Neural progenitor cell (in vitro differentiated cells): ENCODE results near the gene SH2D3A. TPM values are rescaled to one million over a fixed set of nuclear protein-coding genes. Genes with fewer than 3 reads are reported as not detected.

Experiments
- DNase-seq: peaks from one replicate; pipeline ENCODE4 v3.0.0-alpha.2; 2016; ENCODE audit warnings: low spot score
- H2AFZ ChIP-seq: fragments of 200-600 bp; sonication (generic); replicated peaks from 2 replicates; pipeline ENCODE4 v1.6.1; 2016; ENCODE audit warnings: antibody characterized with exemption
- H3F3A ChIP-seq: fragments of 200-600 bp; sonication (generic); 2 replicates; pipeline ENCODE4 v1.6.1; 2016; ENCODE audit warnings: antibody characterized with exemption, low read depth
- H3K27ac ChIP-seq: fragments of 200-600 bp; sonication (generic); 2 replicates; pipeline ENCODE4 v1.5.1; 2016; ENCODE audit warnings: mild to moderate bottlenecking
- H3K27me3 ChIP-seq: fragments of 200-600 bp; sonication (generic); 2 replicates; pipeline ENCODE4 v1.6.1; 2016; ENCODE audit warnings: mild to moderate bottlenecking, moderate library complexity
- H3K36me3 ChIP-seq: fragments of 200-600 bp; sonication (generic); 2 replicates; pipeline ENCODE4 v1.5.1; 2016
- H3K4me1 ChIP-seq: fragments of 200-600 bp; sonication (generic); 2 replicates; pipeline ENCODE4 v1.6.1; 2016; ENCODE audit warnings: mixed run types
- H3K4me2 ChIP-seq: fragments of 200-600 bp; sonication (generic); 2 replicates; pipeline ENCODE4 v1.6.1; 2016
- H3K4me3 ChIP-seq: fragments of 200-600 bp; sonication (generic); 2 replicates; pipeline ENCODE4 v1.5.1; 2016
- H3K79me2 ChIP-seq: fragments of 200-600 bp; sonication (generic); 2 replicates; pipeline ENCODE4 v1.6.1; 2016; ENCODE audit warnings: low read depth
- H3K9ac ChIP-seq: fragments of 200-600 bp; sonication (generic); 2 replicates; pipeline ENCODE4 v1.6.1; 2016
- H3K9me3 ChIP-seq: fragments of 200-600 bp; sonication (generic); 2 replicates; pipeline ENCODE4 v1.5.1; 2016; ENCODE audit warnings: low read depth
- H4K20me1 ChIP-seq: fragments of 200-600 bp; sonication (generic); 2 replicates; pipeline ENCODE4 v1.6.1; 2016; ENCODE audit warnings: low read depth
- H3K27ac Mint-ChIP-seq: 3 replicates; pipeline ENCODE4 v1.8.0; 2021; ENCODE audit warnings: mixed read lengths
- H3K27me3 Mint-ChIP-seq: 2 replicates; pipeline ENCODE4 v1.8.0; 2022; ENCODE audit warnings: low read depth, mild to moderate bottlenecking, inconsistent platforms, moderate library complexity, mixed read lengths; ENCODE audit not compliant: insufficient read depth
- H3K36me3 Mint-ChIP-seq: 3 replicates; pipeline ENCODE4 v1.8.0; 2021; ENCODE audit warnings: mixed read lengths
- H3K4me1 Mint-ChIP-seq: 3 replicates; pipeline ENCODE4 v1.8.0; 2021; ENCODE audit warnings: mixed read lengths
- H3K4me3 Mint-ChIP-seq: 3 replicates; pipeline ENCODE4 v1.8.0; 2021; ENCODE audit warnings: mild to moderate bottlenecking, moderate library complexity, mixed read lengths
- H3K9me3 Mint-ChIP-seq: 3 replicates; pipeline ENCODE4 v1.8.0; 2020; ENCODE audit warnings: mixed read lengths
- CTCF ChIP-seq: fragments of 200-600 bp; sonication (generic); IDR thresholded peaks from 2 replicates; pipeline ENCODE4 v1.5.1; 2017; ENCODE audit warnings: antibody characterized with exemption, mild to moderate bottlenecking
- EZH2 ChIP-seq: fragments of 200-600 bp; sonication (generic); IDR thresholded peaks from 2 replicates; pipeline ENCODE4 v1.6.1; 2017; ENCODE audit warnings: antibody characterized with exemption, mild to moderate bottlenecking, moderate library complexity
- EZH2phosphoT487 ChIP-seq: fragments of 200-600 bp; sonication (generic); IDR thresholded peaks from 2 replicates; pipeline ENCODE4 v1.6.1; 2017; ENCODE audit warnings: antibody characterized with exemption
- total RNA-seq: library from RNA; depleted of rRNA; stranded (reverse); fragments of >200 nt; gene quantifications from 2 replicates; pipeline ENCODE4 v1.2.3, GENCODE V29; 2015; ENCODE audit warnings: low replicate concordance

Gene SH2D3A
- total RNA-seq, 1 donor from 2014 or later, result 0.65 TPM

- Histone ChIP-seq H3K4me2 (no peak overlapping the region), H2AFZ (no peak overlapping the region), H4K20me1 (no peaks in the 10 kb centered on the region), H3K9me3 (no peaks in the 10 kb centered on the region), H3K27me3 (no peaks in the 10 kb centered on the region), H3K4me3 (no peak overlapping the region), H3K4me1 (no peaks in the 10 kb centered on the region), H3K79me2 (no peaks in the 10 kb centered on the region), H3K27ac (no peak overlapping the region), H3K9ac (no peak overlapping the region), H3K36me3 (no peaks in the 10 kb centered on the region), H3F3A (peaks cover 4% of the 10 kb centered on the region)
- peaks cover 7% of the 10 kb centered on the region for H3K4me1 Mint-ChIP-seq
- no peaks in the 10 kb centered on the region for H3K36me3 Mint-ChIP-seq
- no peak overlapping the region for H3K27ac Mint-ChIP-seq
- peaks cover 21% of the 10 kb centered on the region for H3K27me3 Mint-ChIP-seq
- peaks cover 5% of the 10 kb centered on the region for H3K9me3 Mint-ChIP-seq
- no peak for DNase-seq
- no peak overlapping the region for H3K4me3 Mint-ChIP-seq
- TF ChIP-seq EZH2phosphoT487 (no peak), CTCF (no peak), EZH2 (no peak)
Observed at GRCh38 chr19:6719992-6720368, 47.3 kb downstream of the SH2D3A start.

- no peak overlapping the region for H3K27ac ChIP-seq
- Mint-ChIP-seq H3K27me3 (peaks cover 21% of the 10 kb centered on the region), H3K4me3 (no peak overlapping the region), H3K9me3 (peaks cover 5% of the 10 kb centered on the region), H3K36me3 (no peaks in the 10 kb centered on the region), H3K4me1 (peaks cover 7% of the 10 kb centered on the region), H3K27ac (no peak overlapping the region)
- no peak for DNase-seq
- H3F3A ChIP-seq, result peaks cover 4% of the 10 kb centered on the region
- H3K27me3 ChIP-seq, result no peaks in the 10 kb centered on the region
- H3K79me2 ChIP-seq, result no peaks in the 10 kb centered on the region
- TF ChIP-seq EZH2phosphoT487 (no peak), EZH2 (no peak)
- no peaks in the 10 kb centered on the region for H3K9me3 ChIP-seq
- H3K4me2 ChIP-seq, result no peak overlapping the region
- no peaks in the 10 kb centered on the region for H3K4me1 ChIP-seq
- no peaks in the 10 kb centered on the region for H4K20me1 ChIP-seq
- no peak overlapping the region for H2AFZ ChIP-seq
- H3K9ac ChIP-seq, result no peak overlapping the region
- H3K4me3 ChIP-seq, result no peak overlapping the region
- H3K36me3 ChIP-seq, result no peaks in the 10 kb centered on the region
Observed at GRCh38 chr19:6719540-6719861, 47.7 kb downstream of the SH2D3A start.

DNA sequence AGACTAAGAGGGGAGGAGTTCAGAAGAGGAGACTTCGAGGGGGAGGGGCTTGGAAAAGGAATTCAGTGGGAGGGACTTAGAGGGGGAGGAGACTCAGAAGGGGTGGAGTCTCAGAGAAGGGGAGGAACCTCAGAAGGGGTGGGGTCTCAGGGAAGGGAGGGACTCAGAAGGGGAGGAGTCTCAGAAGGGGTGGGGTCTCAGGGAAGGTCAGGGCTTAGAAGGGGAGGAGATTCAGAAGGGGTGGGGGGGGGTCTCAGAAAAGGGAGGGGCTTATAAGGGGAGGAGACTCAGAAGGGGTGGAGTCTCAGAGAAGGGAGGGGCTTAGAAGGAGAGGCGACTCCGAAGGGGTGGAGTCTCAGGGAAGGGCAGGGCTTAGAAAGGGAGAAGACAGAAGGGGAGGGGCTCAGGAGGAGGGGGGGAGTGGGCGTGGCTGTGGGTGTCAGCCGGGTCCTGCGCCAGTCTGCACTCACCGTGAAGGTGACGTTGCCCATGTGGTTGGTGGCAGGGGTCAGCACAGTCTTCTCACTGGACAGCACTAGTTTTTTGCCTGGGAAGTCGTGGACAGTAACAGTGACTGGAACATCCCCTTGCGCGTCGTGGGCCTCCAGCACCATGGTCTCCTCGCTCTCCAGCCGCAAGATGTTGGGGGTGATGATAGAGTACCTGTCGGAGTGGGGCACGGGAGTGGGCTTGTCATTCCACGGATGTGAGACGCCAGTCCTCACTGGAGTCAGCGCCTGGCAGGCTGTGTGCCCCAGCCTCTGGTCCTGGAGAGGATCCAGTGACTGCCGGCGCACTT, 48.3 kb downstream of the SH2D3A start:
- Histone ChIP-seq H3K4me2 (no peak overlapping the region), H2AFZ (no peak overlapping the region), H3K4me3 (no peak overlapping the region), H3K9ac (no peak overlapping the region), H3K27ac (no peak overlapping the region), H3K79me2 (no peaks in the 10 kb centered on the region), H3F3A (peaks cover 4% of the 10 kb centered on the region), H3K9me3 (no peaks in the 10 kb centered on the region), H4K20me1 (no peaks in the 10 kb centered on the region), H3K36me3 (no peaks in the 10 kb centered on the region), H3K4me1 (no peaks in the 10 kb centered on the region), H3K27me3 (no peaks in the 10 kb centered on the region)
- peaks cover 7% of the 10 kb centered on the region for H3K4me1 Mint-ChIP-seq
- peaks cover 21% of the 10 kb centered on the region for H3K27me3 Mint-ChIP-seq
- TF ChIP-seq EZH2 (no peak), CTCF (no peak), EZH2phosphoT487 (no peak)
- H3K9me3 Mint-ChIP-seq, result peaks cover 5% of the 10 kb centered on the region
- DNase-seq, result peak; percentile 55
- H3K36me3 Mint-ChIP-seq, result no peaks in the 10 kb centered on the region
- H3K4me3 Mint-ChIP-seq, result no peak overlapping the region
- H3K27ac Mint-ChIP-seq, result no peak overlapping the region

DNA sequence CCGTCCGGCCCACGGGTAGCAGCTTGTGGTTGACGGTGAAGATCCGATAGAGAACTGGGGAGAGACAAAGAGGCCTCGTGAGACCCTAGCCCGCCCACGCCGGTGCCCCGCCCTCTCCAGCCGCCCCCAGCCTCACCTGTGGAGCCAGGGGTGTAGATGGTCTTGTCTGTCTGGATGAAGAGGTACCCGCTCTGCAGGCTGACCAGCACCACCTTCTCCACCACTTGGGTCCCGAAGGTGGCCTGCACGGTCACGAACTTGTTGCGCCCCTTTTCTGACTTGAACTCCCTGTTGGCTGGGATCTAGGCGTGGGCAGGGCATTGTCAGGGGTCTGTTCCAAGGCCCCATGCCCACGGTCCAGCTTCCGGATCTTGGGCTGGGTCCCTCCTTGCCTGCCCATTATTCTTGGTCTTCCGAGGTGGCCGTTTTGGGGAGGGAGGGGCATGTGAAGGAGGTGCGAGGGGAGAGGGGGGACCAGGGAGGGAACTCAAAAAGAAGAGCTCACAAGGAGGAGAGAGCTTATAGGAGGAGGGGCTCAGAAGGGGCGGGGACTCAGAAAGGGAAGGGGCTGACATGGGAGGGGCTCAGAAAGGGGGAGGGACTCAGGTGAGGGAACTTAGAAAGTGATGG, 49.0 kb downstream of the SH2D3A start:
- no peak for DNase-seq
- no peaks in the 10 kb centered on the region for H3K4me1 ChIP-seq
- peaks cover 5% of the 10 kb centered on the region for H3K9me3 Mint-ChIP-seq
- no peaks in the 10 kb centered on the region for H3K9me3 ChIP-seq
- no peaks in the 10 kb centered on the region for H3K27me3 ChIP-seq
- no peaks in the 10 kb centered on the region for H3K36me3 ChIP-seq
- H2AFZ ChIP-seq, result no peak overlapping the region
- TF ChIP-seq EZH2, result no peak
- TF ChIP-seq EZH2phosphoT487, result no peak
- no peak for TF ChIP-seq CTCF
- H4K20me1 ChIP-seq, result no peaks in the 10 kb centered on the region
- no peak overlapping the region for H3K4me2 ChIP-seq
- no peaks in the 10 kb centered on the region for H3K36me3 Mint-ChIP-seq
- H3K27me3 Mint-ChIP-seq, result peaks cover 21% of the 10 kb centered on the region
- peaks cover 7% of the 10 kb centered on the region for H3K4me1 Mint-ChIP-seq
- H3K9ac ChIP-seq, result no peak overlapping the region
- no peak overlapping the region for H3K4me3 ChIP-seq
- H3F3A ChIP-seq, result peaks cover 4% of the 10 kb centered on the region
- H3K27ac Mint-ChIP-seq, result no peak overlapping the region
- peak overlapping the region; percentile 52 for H3K4me3 Mint-ChIP-seq
- H3K27ac ChIP-seq, result no peak overlapping the region
- no peaks in the 10 kb centered on the region for H3K79me2 ChIP-seq
